HG03095 (cell line): Measurements from ENCODE around the gene MYH3.

ENCODE experiments used
- ATAC-seq: cut with Tn5 transposase; IDR thresholded peaks from one replicate; pipeline ENCODE4 v1.9.1; 2021; ENCODE audit warnings: moderate library complexity; ENCODE audit not compliant: unreplicated experiment

Gene MYH3

GRCh38 chr17:10616502-10617119, 40.5 kb downstream of the MYH3 start:
- ATAC-seq = no peak

GRCh38 chr17:10614536-10615155, 42.5 kb downstream of the MYH3 start:
- no peak for ATAC-seq

GRCh38 chr17:10613775-10614513, 43.2 kb downstream of the MYH3 start:
- no peak for ATAC-seq

- no peak for ATAC-seq
Measured at GRCh38 chr17:10612957-10613744, 44.0 kb downstream of the MYH3 start.

- no peak for ATAC-seq
Measured at GRCh38 chr17:10610884-10611283, 46.2 kb downstream of the MYH3 start.

- no peak for ATAC-seq
Measured at GRCh38 chr17:10608244-10608643, 48.9 kb downstream of the MYH3 start.

GRCh38 chr17:10606110-10606509, 51.0 kb downstream of the MYH3 start:
- no peak for ATAC-seq

GRCh38 chr17:10605221-10605783, 51.8 kb downstream of the MYH3 start:
- no peak for ATAC-seq

GRCh38 chr17:10604521-10604920, 52.6 kb downstream of the MYH3 start:
- ATAC-seq = no peak

- no peak for ATAC-seq
Measured at GRCh38 chr17:10603931-10604330, 53.2 kb downstream of the MYH3 start.

GRCh38 chr17:10600571-10600970, 56.5 kb downstream of the MYH3 start:
- ATAC-seq = no peak

GRCh38 chr17:10598621-10599020, 58.5 kb downstream of the MYH3 start:
- no peak for ATAC-seq

GRCh38 chr17:10589553-10590145, 67.5 kb downstream of the MYH3 start:
- no peak for ATAC-seq

GRCh38 chr17:10585529-10585928, 71.6 kb downstream of the MYH3 start:
- ATAC-seq = no peak

GRCh38 chr17:10583834-10584233, 73.3 kb downstream of the MYH3 start:
- ATAC-seq = no peak

GRCh38 chr17:10579270-10579669, 77.8 kb downstream of the MYH3 start:
- no peak for ATAC-seq
